ENCODE data around the gene P2RX6. TPM values are rescaled to one million over a fixed set of nuclear protein-coding genes. Genes with fewer than 3 reads are reported as not detected.

Gene P2RX6
- polyA plus RNA-seq, 1 of the 3 experiments (the other 2 are of a cell fraction): 7.1 TPM

GRCh38 chr22:20989323-20990138 lies 25.4 kb upstream of the P2RX6 start:
- Histone ChIP-seq H3K9ac (no peak overlapping the region), H3K9me3 (no peaks in the 10 kb centered on the region), H3K4me3 (ENCODE audit: low read depth in 2 of 2, low read length in 1 of 2) (no peak overlapping the region), H3K4me2 (no peak overlapping the region), H3K27me3 (ENCODE audit: insufficient read depth) (no peaks in the 10 kb centered on the region), H3K27ac (ENCODE audit: low read depth in 2 of 2, low read length in 1 of 2) (no peak overlapping the region), H3K36me3 (replicated peaks in 1 of 2; ENCODE audit: control insufficient read depth in 1 of 2, insufficient read depth in 2 of 2, low read length in 1 of 2) (peaks cover 16 to 64% of the 10 kb centered on the region in 2 experiments), H4K20me1 (ENCODE audit: insufficient read depth) (no peaks in the 10 kb centered on the region), H3K4me1 (ENCODE audit: control insufficient read depth in 1 of 2, insufficient read depth in 2 of 2, low read depth in 1 of 2, low read length in 1 of 2) (no peaks in the 10 kb centered on the region), H3F3A (replicated peaks; ENCODE audit: insufficient read depth) (no peaks in the 10 kb centered on the region), H2AFZ (ENCODE audit: low read depth) (no peak overlapping the region), H3K79me2 (ENCODE audit: insufficient read depth) (peaks cover 4% of the 10 kb centered on the region; the same call in 1 of the 2 replicates), H3K9me2 (no peaks in the 10 kb centered on the region)
- WGBS (ENCODE audit: low lambda C conversion rate): 65% methylated on average over 11 of the region's 17 CpGs
- TF ChIP-seq TAF1 (IDR thresholded peaks at IDR 0.05; ENCODE audit: borderline replicate concordance, low read depth, low read length) (no peak), EZH2phosphoT487 (IDR thresholded peaks at IDR 0.05; ENCODE audit: borderline replicate concordance, low read depth) (no peak), USF1 (IDR thresholded peaks at IDR 0.05; ENCODE audit: borderline replicate concordance, low read depth) (no peak), SMC3 (IDR thresholded peaks at IDR 0.05; ENCODE audit: low read depth, low read length) (no peak)
- CTCF ChIA-PET: interaction anchor here (1.0 to 2.2 kb wide), 4 partner anchors 11 to 104 kb away, joined by 3 to 6 read pairs (median 4); no protein-coding TSS in a partner anchor
- DNase-seq: no peak
- POLR2A ChIA-PET: interaction anchor here (1.3 to 2.6 kb wide), 2 partner anchors 10 to 13 kb away, joined by 7 to 18 read pairs; partner anchors contain the start of gene THAP7

- CTCF ChIA-PET: interaction anchor here (1.1 to 2.2 kb wide), 4 partner anchors 8 to 105 kb away, joined by 3 to 7 read pairs (median 5); partner anchors contain the start of gene LZTR1
- DNase-seq: no peak
- TF ChIP-seq POLR2AphosphoS5 (IDR thresholded peaks at IDR 0.05; ENCODE audit: low read depth, low read length): no peak
- no peak for TF ChIP-seq TCF12 (IDR thresholded peaks at IDR 0.05)
- no peak for TF ChIP-seq NFIC (IDR thresholded peaks at IDR 0.05; ENCODE audit: borderline replicate concordance)
- TF ChIP-seq RCOR1 (IDR thresholded peaks at IDR 0.05; ENCODE audit: low read length): no peak
- no peak for TF ChIP-seq CHD2 (IDR thresholded peaks at IDR 0.05; ENCODE audit: low read length, partially characterized antibody)
- TF ChIP-seq SMC3 (IDR thresholded peaks at IDR 0.05; ENCODE audit: low read depth, low read length): no peak
- TF ChIP-seq PBX3 (IDR thresholded peaks at IDR 0.05): no peak
- no peak for TF ChIP-seq SIN3A (IDR thresholded peaks at IDR 0.05; ENCODE audit: borderline replicate concordance, low read depth, low read length)
- TF ChIP-seq TAF1 (IDR thresholded peaks at IDR 0.05; ENCODE audit: borderline replicate concordance, low read depth, low read length): no peak
- TF ChIP-seq TEAD4 (IDR thresholded peaks at IDR 0.05; ENCODE audit: borderline replicate concordance, insufficient read depth): no peak
- TF ChIP-seq MAX (IDR thresholded peaks at IDR 0.05; ENCODE audit: low read depth): no peak
- no peak for TF ChIP-seq FOXJ3 (CRISPR knock-in tag; IDR thresholded peaks at IDR 0.05)
- no peak for TF ChIP-seq MXI1 (IDR thresholded peaks at IDR 0.05; ENCODE audit: low read depth, low read length)
- no peak for TF ChIP-seq GATA2 (CRISPR knock-in tag; IDR thresholded peaks at IDR 0.05)
- TF ChIP-seq EZH2phosphoT487 (IDR thresholded peaks at IDR 0.05; ENCODE audit: borderline replicate concordance, low read depth): no peak
- TF ChIP-seq MEF2A (IDR thresholded peaks at IDR 0.05; ENCODE audit: borderline replicate concordance, low read depth): no peak
- TF ChIP-seq JUND (IDR thresholded peaks at IDR 0.05): no peak
- TF ChIP-seq EP300 (IDR thresholded peaks at IDR 0.05; ENCODE audit: borderline replicate concordance in 1 of 2, low read depth in 1 of 2, low read length in 1 of 2): no peak
- TF ChIP-seq NRF1 (IDR thresholded peaks at IDR 0.05; ENCODE audit: low read depth, low read length): no peak
- TF ChIP-seq YY1 (IDR thresholded peaks at IDR 0.05; ENCODE audit: low read depth): no peak
- H3K27me3 ChIP-seq (ENCODE audit: insufficient read depth): no peaks in the 10 kb centered on the region
- no peaks in the 10 kb centered on the region for H3F3A ChIP-seq (replicated peaks; ENCODE audit: insufficient read depth)
- H4K20me1 ChIP-seq (ENCODE audit: insufficient read depth): no peaks in the 10 kb centered on the region
- no peaks in the 10 kb centered on the region for H3K79me2 ChIP-seq (ENCODE audit: insufficient read depth)
- H3K4me1 ChIP-seq (ENCODE audit: control insufficient read depth in 1 of 2, insufficient read depth in 2 of 2, low read depth in 1 of 2, low read length in 1 of 2): no peaks in the 10 kb centered on the region
- H3K4me2 ChIP-seq: no peak overlapping the region
- 89% methylated on average over 18 of the region's 21 CpGs for WGBS (ENCODE audit: low lambda C conversion rate)
- H3K36me3 ChIP-seq (replicated peaks in 1 of 2; ENCODE audit: control insufficient read depth in 1 of 2, insufficient read depth in 2 of 2, low read length in 1 of 2): peaks cover 16 to 64% of the 10 kb centered on the region in 2 experiments
- no peaks in the 10 kb centered on the region for H3K9me2 ChIP-seq
- H3K9me3 ChIP-seq: no peaks in the 10 kb centered on the region
- no peak overlapping the region for H3K27ac ChIP-seq (ENCODE audit: low read depth in 2 of 2, low read length in 1 of 2)
- no peak overlapping the region for H3K4me3 ChIP-seq (ENCODE audit: low read depth in 2 of 2, low read length in 1 of 2)
- no peak overlapping the region for H2AFZ ChIP-seq (ENCODE audit: low read depth)
- no peak overlapping the region for H3K9ac ChIP-seq
- POLR2A ChIA-PET: interaction anchor here (1.1 to 2.6 kb wide), 3 partner anchors 9 to 104 kb away, joined by 3 to 18 read pairs (median 7); partner anchors contain the start of gene THAP7
These were observed 24.5 kb upstream of the P2RX6 start for GRCh38 chr22:20990184-20991180.

Measured in SK-N-SH (cell line).